HepG2 (cell line): ENCODE measurements around the gene TUBB2B. TPM values are rescaled to one million over a fixed set of nuclear protein-coding genes. Genes with fewer than 3 reads are reported as not detected.

Experiments used
- ATRX ChIP-seq: sonication (generic); formaldehyde crosslinking; IDR thresholded peaks from 2 replicates; pipeline ENCODE4 v1.4.0; 2020; ENCODE audit warnings: missing genetic modification reagents, borderline replicate concordance
- E2F2 ChIP-seq: sonication (generic); formaldehyde crosslinking; IDR thresholded peaks from 2 replicates; pipeline ENCODE4 v1.4.0; 2020; ENCODE audit warnings: missing genetic modification reagents, borderline replicate concordance
- GATAD1 ChIP-seq: IDR thresholded peaks from 2 replicates; pipeline ENCODE4 v1.6.1; 2016; ENCODE audit warnings: missing genetic modification reagents, missing compliant biosample characterization
- KDM5B ChIP-seq: sonication (generic); formaldehyde crosslinking; IDR thresholded peaks from 2 replicates; pipeline ENCODE4 v1.4.0; 2020; ENCODE audit warnings: missing genetic modification reagents, mild to moderate bottlenecking, borderline replicate concordance
- NBN ChIP-seq: fragments of 450-650 bp; conservative IDR thresholded peaks from 2 replicates; pipeline ENCODE4 v1.6.1; 2017
- RARA ChIP-seq: IDR thresholded peaks from 2 replicates; pipeline ENCODE4 v1.6.1; 2016; ENCODE audit warnings: missing genetic modification reagents, missing compliant biosample characterization
- TEAD3 ChIP-seq: optimal IDR thresholded peaks from 2 replicates; pipeline ENCODE3; 2016; ENCODE audit warnings: borderline replicate concordance
- ZFP1 ChIP-seq: IDR thresholded peaks from 2 replicates; pipeline ENCODE4 v1.6.1; 2016
- ZFP62 ChIP-seq: sonication (generic); formaldehyde crosslinking; IDR thresholded peaks from 2 replicates; pipeline ENCODE4 v1.4.0; 2020; ENCODE audit warnings: missing genetic modification reagents
- ZNF20 ChIP-seq: sonication (generic); formaldehyde crosslinking; IDR thresholded peaks from 2 replicates; pipeline ENCODE4 v1.4.0; 2020; ENCODE audit warnings: mild to moderate bottlenecking, moderate library complexity, missing genetic modification reagents
- ZNF260 ChIP-seq: sonication (generic); formaldehyde crosslinking; IDR thresholded peaks from 2 replicates; pipeline ENCODE4 v1.4.0; 2020; ENCODE audit warnings: missing genetic modification reagents, low read depth, mild to moderate bottlenecking, borderline replicate concordance
- ZNF281 ChIP-seq: sonication (generic); formaldehyde crosslinking; IDR thresholded peaks from 2 replicates; pipeline ENCODE4 v1.4.0; 2020; ENCODE audit warnings: missing genetic modification reagents, borderline replicate concordance
- ZNF292 ChIP-seq: sonication (generic); formaldehyde crosslinking; IDR thresholded peaks from 2 replicates; pipeline ENCODE4 v1.8.1; 2022; ENCODE audit warnings: mild to moderate bottlenecking, low read depth, missing genetic modification reagents, borderline replicate concordance
- ZNF451 ChIP-seq: sonication (generic); formaldehyde crosslinking; IDR thresholded peaks from 2 replicates; pipeline ENCODE4 v1.5.0; 2020; ENCODE audit warnings: mild to moderate bottlenecking, missing genetic modification reagents
- ZNF572 ChIP-seq: sonication (generic); formaldehyde crosslinking; IDR thresholded peaks from 2 replicates; pipeline ENCODE4 v1.5.1; 2020; ENCODE audit warnings: mild to moderate bottlenecking, missing genetic modification reagents
- polyA plus RNA-seq, 8 experiments: library from polyadenylated mRNA; depleted of rRNA in 3 of 8; stranded (reverse) in 7 of 8; unstranded in 1 of 8; fragments of >200 nt; fragmentation: Illumina TruSeq in 4 of 8; extraction: Trizol in 4 of 8; gene quantifications; 2 replicates each; pipeline versions ENCODE4 v1.2.1 to v1.2.3, GENCODE V29; 2011 to 2016; ENCODE audit warnings: low read depth in 4 of 8, missing spikeins in 1 of 8, mixed read lengths in 1 of 8; ENCODE audit not compliant: insufficient read depth in 1 of 8
- total RNA-seq, 5 experiments: library from RNA; depleted of rRNA; stranded (reverse); fragments of >200 nt; fragmentation: Illumina TruSeq; extraction: Trizol; gene quantifications; 2 replicates each; pipeline ENCODE4 v1.2.3, GENCODE V29; 2016; ENCODE audit warnings: low read depth in 1 of 5
- TF ChIP-seq, protein P1 (sequence below): sonication (generic); formaldehyde crosslinking; IDR thresholded peaks from 2 replicates; pipeline ENCODE4 v1.4.0; 2020; ENCODE audit warnings: missing genetic modification reagents, borderline replicate concordance

Gene TUBB2B
- total and polyA plus RNA-seq, 2 of the 13 experiments (the other 11 are each of a cell fraction or from before 2014, with no cell fraction given) = 10.3 to 23.6 TPM

GRCh38 chr6:3258720-3259490 is 31.5 kb upstream of the TUBB2B start, which contains the start of gene PSMG4 (continued):
- no peak for TF ChIP-seq ATRX (CRISPR knock-in tag)
- TF ChIP-seq ZNF260 (CRISPR knock-in tag) = no peak
- peak; percentile 61 for TF ChIP-seq TEAD3 (CRISPR knock-in tag)
- TF ChIP-seq GATAD1 (CRISPR knock-in tag) = peak; percentile 90
- TF ChIP-seq, protein P1, sequence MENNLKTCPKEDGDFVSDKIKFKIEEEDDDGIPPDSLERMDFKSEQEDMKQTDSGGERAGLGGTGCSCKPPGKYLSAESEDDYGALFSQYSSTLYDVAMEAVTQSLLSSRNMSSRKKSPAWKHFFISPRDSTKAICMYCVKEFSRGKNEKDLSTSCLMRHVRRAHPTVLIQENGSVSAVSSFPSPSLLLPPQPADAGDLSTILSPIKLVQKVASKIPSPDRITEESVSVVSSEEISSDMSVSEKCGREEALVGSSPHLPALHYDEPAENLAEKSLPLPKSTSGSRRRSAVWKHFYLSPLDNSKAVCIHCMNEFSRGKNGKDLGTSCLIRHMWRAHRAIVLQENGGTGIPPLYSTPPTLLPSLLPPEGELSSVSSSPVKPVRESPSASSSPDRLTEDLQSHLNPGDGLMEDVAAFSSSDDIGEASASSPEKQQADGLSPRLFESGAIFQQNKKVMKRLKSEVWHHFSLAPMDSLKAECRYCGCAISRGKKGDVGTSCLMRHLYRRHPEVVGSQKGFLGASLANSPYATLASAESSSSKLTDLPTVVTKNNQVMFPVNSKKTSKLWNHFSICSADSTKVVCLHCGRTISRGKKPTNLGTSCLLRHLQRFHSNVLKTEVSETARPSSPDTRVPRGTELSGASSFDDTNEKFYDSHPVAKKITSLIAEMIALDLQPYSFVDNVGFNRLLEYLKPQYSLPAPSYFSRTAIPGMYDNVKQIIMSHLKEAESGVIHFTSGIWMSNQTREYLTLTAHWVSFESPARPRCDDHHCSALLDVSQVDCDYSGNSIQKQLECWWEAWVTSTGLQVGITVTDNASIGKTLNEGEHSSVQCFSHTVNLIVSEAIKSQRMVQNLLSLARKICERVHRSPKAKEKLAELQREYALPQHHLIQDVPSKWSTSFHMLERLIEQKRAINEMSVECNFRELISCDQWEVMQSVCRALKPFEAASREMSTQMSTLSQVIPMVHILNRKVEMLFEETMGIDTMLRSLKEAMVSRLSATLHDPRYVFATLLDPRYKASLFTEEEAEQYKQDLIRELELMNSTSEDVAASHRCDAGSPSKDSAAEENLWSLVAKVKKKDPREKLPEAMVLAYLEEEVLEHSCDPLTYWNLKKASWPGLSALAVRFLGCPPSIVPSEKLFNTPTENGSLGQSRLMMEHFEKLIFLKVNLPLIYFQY (CRISPR knock-in tag) = peak; percentile 93; the same call in 1 of the 2 replicates
- TF ChIP-seq E2F2 = no peak
- peak; percentile 51 for TF ChIP-seq RARA (CRISPR knock-in tag)
- no peak for TF ChIP-seq ZFP62 (CRISPR knock-in tag)
- no peak for TF ChIP-seq NBN
- TF ChIP-seq ZNF292 = peak; percentile 36; the same call in 1 of the 2 replicates
- 0 out of 2 replicates have a peak, but pooled peaks have one; percentile 66 for TF ChIP-seq ZNF572 (CRISPR knock-in tag)
- 0 out of 2 replicates have a peak, but pooled peaks have one; percentile 6 for TF ChIP-seq ZNF20 (CRISPR knock-in tag)
- TF ChIP-seq ZNF281 (CRISPR knock-in tag) = peak; percentile 26
- no peak for TF ChIP-seq ZFP1 (CRISPR knock-in tag)
- peak; percentile 85; the same call in 1 of the 2 replicates for TF ChIP-seq KDM5B (CRISPR knock-in tag)
- TF ChIP-seq ZNF451 (CRISPR knock-in tag) = peak; percentile 81
